Measurements from ENCODE around the gene PSMD8.

- TF ChIP-seq, protein P1, sequence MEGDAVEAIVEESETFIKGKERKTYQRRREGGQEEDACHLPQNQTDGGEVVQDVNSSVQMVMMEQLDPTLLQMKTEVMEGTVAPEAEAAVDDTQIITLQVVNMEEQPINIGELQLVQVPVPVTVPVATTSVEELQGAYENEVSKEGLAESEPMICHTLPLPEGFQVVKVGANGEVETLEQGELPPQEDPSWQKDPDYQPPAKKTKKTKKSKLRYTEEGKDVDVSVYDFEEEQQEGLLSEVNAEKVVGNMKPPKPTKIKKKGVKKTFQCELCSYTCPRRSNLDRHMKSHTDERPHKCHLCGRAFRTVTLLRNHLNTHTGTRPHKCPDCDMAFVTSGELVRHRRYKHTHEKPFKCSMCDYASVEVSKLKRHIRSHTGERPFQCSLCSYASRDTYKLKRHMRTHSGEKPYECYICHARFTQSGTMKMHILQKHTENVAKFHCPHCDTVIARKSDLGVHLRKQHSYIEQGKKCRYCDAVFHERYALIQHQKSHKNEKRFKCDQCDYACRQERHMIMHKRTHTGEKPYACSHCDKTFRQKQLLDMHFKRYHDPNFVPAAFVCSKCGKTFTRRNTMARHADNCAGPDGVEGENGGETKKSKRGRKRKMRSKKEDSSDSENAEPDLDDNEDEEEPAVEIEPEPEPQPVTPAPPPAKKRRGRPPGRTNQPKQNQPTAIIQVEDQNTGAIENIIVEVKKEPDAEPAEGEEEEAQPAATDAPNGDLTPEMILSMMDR (IDR thresholded peaks at IDR 0.05; ENCODE audit: insufficient read depth, low read length, poor library complexity, severe bottlenecking), result no peak
- no peak for TF ChIP-seq EZH2phosphoT487 (conservative IDR thresholded peaks at IDR 0.05; ENCODE audit: low read length)
Observed at GRCh38 chr19:38360839-38361631, 13.3 kb upstream of the PSMD8 start.

All from SU-DHL-6 (cell line).